GM18867 (cell line): ENCODE results near the gene DDX56.
"Not testable (repeated sequence)": the region's sequence is repeated elsewhere in the genome, so short reads cannot be mapped to it uniquely, and the experiment has no call there.

ENCODE experiments used
- ATAC-seq: cut with Tn5 transposase; IDR thresholded peaks from one replicate; pipeline ENCODE4 v1.9.1; 2021; ENCODE audit warnings: mild to moderate bottlenecking, moderate library complexity; ENCODE audit not compliant: unreplicated experiment

The DDX56 gene

DNA sequence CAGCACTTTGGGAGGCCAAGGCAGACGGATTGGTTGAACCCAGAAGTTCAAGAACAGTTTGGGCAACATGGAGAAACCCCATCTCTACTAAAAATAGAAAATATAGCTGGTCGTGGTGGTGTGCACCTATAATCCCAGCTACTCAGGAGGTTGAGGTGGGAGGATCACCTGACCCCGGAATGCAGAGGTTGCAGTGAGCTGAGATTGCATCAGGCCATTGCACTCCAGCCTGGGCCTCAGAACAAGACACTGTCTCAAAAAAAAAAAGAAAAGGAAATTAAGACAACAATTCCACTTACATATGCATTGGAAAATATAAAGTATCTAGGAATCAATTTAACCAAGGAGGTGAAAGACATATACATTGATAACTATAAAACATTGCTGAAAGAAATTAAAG is 25.5 kb upstream of the DDX56 start:
- ATAC-seq = no peak

DNA sequence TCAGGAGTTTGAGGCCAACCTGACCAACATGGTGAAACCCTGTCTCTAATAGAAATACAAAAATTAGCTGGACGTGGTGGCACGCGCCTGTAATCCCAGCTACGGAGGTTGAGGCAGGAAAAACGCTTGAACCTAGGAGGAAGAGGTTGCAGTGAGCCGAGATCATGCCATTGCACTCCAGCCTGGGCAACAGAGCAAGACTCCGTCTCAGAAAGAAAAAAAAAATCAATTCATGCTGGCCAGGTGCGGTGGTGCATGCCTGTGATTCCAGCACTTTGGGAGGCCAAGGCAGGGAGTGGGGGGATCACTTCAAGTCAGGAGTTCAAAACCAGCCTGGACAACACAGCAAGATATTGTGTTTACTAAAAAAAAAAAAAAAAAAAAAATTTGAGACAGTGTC is 23.5 kb upstream of the DDX56 start:
- not testable (repeated sequence) for ATAC-seq

DNA sequence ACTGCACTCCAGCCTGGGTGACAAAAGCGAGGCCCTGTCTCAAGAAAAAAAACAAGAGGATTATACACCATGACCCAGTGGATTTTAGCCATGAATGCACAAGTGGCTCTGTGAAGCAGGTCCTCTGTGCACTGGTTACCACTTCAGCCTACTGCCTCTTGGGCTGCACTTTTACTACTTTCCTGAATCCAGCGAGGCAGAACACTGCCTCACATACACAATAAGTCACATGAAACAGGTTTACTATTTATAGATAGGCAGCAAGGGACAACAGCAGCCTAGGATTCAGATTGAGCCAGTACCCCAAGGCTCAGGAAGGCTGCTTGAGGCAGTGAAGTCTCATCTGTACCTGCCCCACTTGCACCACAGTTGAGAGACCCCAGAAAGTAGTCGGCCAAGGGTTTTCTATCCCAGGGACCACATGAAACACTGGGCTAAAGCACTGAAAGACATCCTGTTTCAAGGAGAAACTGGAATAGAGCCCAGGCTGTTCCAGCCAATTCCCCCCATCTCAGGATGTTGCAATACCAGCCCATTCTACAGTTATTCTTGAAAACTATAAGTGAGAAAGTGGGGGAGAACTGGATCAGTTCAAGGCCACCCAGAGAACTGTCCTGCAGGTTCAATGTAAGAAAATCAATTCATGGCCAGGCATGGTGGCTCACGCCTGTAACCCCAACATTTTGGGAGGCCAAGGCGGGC is 22.4 kb upstream of the DDX56 start:
- ATAC-seq = no peak

DNA sequence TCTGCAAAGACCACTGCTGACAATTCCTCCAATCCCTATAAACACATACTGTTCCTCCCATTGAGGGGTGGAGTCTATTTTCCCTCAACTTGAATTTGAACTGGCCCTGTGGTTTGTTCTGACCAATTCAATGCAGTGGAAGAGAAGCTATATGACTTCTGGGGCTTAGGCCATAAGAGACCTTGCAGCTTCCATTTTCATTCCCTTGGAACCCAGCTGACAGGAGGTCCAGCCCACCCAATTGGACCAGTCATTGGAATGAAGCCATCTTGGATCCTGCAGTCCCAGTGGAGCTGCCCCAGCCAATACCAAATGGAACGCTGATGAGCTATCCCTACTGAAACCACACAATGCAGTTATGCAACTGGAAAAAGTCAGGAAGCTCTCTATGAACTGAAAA is 17.2 kb upstream of the DDX56 start:
- ATAC-seq = no peak

DNA sequence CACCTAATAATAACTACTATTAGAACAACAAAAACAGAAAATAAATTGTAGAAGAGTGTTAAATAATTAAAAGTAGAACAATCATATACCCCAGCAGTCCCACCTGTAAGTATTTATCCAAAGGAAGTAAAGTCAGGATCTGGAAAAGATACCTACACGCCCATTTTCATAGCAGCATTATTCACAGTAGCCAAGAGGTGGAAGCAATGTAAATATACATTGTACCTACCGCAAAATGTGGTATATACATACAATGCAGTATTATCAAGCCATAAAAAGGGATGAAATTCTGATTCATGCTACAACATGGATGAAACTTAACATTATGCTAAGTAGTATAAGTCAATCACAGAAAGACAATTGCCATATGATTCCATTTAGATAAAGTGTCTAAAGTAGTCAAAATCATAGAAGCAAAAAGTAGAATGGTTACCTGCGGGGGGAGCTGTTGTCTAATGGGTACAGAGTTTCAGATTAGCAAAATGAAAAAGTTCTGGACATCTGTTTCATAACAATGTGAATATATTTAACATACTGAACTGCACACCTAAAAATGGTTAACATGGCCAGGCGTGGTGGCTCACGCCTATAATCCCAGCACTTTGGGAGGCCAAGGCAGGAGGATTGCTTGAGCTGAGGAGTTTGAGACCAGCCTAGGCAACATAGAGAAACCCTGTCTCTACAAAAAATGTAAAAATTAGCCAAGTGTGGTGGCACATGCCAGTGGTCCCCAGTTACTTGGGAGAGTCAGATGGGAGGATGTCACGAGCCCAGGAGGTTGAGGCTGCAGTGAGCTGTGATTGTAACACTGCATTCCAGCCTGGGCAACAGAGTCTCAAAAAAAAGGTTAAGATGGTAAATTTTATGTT is 14.4 kb upstream of the DDX56 start:
- ATAC-seq = no peak

DNA sequence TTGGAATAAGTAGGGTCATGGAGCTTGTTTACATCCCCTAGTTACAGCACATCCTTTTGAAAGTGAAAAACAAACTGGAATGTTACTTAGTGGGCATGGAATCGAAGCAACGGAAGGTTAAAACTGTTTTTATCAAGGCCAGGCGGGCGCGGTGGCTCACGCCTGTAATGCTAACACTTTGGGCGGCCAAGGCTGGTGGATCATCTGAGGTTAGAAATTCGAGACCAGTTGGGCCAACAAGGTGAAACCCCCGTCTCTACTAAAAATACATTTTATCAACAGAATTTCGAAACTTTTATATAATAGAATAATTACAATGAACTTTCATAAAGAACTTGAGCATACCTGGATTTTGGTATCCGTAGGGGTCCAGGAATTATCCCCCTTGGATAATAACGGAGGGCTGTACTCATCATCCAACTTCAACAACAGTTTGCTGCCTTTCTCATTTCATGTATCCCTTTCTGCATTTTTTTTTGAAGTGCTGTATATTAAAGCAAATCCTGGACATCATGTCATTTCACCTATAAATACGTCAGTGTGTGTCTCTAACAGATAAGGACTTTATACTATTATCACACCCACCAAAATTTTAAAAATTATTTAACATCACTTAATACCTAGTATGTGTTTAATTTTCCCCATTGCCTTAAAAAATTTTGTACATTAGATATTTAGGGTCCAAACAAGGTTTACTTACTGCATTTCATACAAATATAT is 9.6 kb upstream of the DDX56 start:
- ATAC-seq = no peak

DNA sequence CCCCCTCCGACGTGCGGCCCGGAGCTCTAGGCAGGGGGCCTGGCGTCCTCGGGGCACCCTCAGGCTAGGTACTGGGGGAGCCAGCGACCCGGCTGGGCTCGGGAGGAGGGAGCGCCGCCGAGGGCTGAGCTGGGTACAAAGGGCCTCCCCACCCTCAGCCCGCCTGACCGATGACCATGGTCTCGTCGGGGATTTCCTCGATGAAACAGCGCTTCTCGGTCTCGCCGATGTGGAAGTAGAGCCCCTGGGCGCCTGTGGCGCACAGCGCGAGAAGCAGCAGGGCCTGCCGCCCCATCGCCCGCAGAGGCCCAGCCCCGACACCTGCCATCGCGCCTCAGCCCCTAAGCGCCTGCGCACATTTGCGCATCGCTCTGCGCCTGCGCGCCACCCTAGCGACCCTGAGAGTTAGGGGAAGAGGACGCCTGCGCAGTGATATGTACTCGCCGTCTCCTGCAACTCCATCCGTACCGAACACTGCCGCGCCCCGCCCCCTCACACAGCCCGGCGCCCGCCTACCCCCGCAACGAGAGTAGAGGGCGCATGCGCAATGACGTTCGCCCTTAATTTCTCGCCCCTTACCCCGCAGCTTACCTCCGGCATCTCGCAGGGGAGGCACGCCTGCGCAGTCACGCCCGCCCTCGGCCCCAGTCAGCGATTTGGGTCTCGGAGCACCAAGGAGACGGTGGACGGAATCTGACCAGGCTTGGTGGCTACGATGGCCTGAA is 8.3 kb upstream of the DDX56 start, which contains the start of gene TMED4:
Gene TMED4, minus strand, starts transcription at position 353 of the 725 bp plus-strand sequence. Its CDS starts 25 bp downstream, at position 328.
- peak; percentile 86 for ATAC-seq

DNA sequence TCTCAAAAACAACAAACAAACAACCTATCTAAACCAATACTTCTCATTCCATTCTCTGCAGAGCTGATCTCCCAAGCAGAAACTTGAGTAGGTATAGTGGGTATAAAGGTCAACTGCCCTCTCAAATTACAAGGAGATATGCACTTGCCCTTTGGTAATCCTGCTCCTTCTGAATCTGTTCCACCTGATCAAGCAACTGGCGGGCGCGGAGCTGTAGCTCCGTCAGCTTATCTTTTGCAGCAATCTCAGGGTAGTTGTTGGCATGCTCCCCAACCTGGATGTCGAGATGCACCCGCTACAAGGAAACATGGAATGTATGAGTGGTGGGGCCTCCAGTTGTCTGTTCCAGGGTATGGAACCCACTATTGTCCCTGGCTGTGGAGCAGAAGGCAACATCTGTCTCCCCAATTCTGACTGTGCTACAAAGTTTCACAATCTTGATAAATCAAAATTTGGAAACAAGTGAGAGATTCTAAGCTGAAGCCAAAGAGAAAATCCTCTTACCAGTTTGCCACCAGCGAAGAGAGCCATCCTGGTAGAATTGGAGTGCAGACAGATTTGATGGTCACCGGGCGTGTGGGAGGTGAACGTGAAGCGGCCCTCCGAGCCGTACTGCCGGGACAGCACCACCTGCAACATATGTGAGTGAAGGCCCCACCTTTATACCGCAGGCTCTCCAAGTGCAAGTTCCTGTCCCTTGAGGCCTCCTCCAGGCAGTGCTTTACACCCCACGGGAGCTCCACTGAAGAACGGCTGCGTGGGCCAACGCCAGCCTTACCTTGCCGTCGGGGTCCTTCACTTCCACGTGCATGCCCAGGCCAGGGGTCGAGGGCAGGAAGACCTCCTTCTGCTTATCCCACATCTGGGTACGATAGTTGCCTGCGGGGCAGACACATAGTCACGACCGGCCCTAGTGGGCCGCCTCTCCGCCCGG is 7.5 kb upstream of the DDX56 start:
- ATAC-seq = peak; percentile 37

DNA sequence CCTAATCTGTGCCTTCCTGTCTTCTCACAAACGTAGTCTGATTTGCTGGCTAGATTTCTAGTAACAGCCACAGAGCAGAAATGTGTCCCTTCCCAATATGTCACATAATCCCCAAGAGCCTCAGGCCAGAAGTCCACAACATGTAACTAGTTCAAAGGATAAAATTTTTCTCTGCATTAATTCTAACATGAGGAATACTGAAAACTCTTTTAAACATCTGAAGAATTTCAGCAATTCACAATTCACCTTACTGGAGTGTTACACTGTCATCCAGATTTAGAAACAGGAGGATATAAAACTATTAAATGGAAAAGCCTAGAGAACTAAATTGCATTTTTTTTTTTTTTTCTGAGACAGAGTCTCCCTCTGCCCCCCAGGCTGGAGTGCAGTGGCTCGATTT is 2.5 kb upstream of the DDX56 start:
- ATAC-seq = no peak

DNA sequence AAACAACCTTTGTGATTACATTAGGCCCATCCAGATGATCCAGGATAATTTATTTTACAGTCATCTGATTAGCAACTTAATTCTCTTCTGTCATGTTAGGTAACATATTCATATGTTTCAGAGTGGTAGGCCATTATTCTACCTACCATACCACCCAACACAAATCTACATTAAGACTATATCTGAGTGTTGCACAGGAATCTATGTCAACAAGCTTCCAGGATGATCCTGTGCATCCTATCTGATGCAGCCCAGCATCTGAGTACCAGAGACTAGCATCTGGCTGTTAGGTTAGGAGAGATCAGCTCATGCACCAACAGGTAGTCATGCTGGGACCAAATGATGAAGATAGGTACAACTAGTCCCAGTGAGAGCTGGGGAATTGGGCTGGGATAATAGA is 1.3 kb upstream of the DDX56 start:
- no peak for ATAC-seq

DNA sequence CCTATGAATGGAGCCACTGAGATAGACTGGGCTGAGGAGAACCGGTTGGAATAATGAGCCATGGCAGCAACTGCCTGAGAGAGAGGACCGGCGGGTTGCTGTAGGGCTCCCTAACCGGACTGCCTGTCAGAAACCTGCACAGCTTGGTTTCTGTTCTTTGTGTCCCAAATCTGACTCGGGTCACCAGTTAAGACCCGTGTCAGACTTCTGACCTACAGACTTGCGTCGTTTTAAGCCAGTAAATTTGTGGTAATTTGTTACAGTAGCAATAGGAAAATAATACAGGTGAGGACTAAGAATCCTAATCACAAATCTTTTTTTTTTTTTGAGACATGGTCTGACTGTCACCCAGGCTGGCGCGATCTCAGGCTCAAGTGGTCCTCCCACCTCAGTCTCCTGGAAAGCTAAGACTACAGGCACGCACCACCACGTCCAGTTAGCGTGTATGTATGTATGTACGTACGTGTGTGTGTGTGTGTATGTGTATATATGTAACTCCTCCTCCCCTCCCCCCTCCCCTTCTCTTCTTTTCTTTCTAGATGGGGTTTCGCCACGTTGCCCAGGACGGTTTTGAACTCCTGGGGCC is 672 bp upstream of the DDX56 start:
- ATAC-seq = no peak

DNA sequence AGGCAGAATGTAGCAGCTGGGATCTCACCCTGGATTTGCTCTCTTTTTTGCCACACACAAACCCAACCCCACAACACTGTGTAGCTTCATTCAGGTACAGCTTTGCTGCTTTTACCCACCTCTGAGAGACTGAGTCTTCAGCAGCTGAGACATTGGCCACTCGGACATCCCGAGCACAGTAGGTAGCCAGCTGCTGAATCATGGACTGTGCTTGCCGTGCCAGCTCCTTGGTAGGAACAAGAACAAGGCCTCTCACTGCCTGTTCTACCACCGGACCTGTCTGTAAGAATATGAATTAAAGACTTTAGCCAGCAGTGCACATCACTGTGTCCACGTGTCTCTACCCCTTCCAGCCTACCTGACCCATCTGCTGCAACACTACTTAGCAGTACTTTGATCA is 937 bp downstream of the DDX56 start:
- no peak for ATAC-seq

DNA sequence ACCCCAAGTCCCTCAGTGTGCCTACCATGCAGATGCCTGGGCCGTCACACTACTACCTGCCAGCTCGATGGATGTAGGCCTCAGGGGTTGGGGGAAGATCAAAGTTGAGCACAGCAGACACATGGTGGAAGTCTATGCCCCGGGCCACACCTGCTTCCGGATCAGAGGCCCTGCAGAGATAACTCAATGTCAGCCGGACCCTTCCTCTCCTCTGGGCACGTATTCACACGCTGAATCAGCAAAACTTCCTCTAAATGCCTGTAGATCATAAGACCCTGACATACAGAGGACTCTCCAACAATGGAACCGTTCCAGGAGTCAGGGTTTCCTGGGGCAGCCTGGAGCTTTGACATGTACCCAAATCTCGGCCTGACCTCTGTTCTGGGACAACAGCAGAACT is 3.7 kb downstream of the DDX56 start:
- ATAC-seq = no peak

DNA sequence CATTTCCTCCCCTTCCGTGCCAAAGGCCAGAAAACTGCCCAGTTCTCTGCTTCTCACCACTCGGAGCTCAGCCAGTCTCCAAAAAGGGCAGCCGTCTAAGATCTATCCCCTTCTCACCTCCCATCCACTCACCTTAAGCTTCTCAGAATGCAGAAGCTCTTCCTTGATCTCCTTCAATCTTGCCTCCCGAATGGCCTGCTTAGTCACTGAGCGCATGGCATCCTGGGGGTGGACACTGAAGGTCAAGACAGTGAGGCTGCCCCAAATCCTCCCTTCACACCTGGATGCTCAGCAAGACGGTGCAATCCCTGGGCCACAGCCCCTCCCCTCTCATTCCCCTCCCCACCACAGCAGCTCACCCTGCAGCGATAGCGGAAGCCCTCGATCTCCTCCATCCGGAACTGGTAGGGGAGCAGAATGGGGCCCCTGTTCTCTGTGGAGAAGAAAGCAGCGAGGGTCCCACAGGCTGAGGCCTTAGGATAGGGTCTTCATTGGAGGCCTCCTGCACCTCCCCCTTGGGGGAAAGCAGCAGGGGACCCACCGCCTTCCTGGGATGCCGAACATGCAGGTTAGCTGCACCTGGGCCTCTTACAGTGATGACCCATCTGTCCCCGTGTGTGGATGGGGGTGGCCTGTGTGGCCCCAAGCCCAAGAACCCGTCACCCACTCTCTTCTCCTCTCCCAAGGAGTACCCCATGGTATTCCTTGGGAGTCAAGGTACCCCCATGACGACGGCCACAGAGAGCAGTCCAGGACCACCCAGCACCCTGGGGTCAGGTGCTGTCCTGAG is 4.7 kb downstream of the DDX56 start:
- ATAC-seq = no peak

DNA sequence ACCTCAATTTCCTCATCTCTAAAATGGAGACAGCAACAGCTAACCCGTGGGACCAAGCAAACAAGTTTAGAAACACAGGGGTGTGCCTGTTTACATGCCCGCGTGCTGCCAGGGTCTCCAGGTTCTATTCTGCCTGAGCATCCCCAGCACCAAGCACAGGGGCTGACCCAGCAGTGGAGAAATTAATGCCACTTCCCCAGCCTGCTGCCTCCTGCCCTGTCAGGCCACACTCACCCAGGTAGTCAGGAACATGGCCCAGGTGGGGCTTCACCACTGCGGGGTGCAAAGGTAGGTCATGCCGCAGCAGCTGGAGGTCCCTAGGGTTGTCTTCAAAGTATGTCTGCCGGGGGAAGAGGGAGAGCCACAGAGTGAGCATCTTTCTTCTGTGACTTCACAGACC is 5.8 kb downstream of the DDX56 start:
- no peak for ATAC-seq

DNA sequence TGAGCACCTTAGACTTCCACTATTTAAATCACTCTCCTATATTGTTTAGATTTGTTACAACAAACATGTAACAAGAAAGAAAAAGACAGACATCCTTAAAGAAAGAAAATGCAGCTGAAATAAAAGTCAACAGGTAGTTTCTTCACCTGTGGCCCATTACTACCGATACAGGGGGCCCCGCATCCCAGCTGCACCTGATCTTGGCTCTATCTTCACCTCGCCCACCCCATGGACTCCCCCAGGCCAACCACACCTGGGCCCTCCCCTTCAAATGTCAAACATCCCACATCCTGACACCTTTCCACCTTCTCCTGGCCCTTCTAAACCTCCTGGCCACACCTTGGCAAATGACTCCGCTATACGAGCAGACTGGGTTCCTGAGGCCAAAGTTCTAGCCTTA is 7.0 kb downstream of the DDX56 start:
- no peak for ATAC-seq

DNA sequence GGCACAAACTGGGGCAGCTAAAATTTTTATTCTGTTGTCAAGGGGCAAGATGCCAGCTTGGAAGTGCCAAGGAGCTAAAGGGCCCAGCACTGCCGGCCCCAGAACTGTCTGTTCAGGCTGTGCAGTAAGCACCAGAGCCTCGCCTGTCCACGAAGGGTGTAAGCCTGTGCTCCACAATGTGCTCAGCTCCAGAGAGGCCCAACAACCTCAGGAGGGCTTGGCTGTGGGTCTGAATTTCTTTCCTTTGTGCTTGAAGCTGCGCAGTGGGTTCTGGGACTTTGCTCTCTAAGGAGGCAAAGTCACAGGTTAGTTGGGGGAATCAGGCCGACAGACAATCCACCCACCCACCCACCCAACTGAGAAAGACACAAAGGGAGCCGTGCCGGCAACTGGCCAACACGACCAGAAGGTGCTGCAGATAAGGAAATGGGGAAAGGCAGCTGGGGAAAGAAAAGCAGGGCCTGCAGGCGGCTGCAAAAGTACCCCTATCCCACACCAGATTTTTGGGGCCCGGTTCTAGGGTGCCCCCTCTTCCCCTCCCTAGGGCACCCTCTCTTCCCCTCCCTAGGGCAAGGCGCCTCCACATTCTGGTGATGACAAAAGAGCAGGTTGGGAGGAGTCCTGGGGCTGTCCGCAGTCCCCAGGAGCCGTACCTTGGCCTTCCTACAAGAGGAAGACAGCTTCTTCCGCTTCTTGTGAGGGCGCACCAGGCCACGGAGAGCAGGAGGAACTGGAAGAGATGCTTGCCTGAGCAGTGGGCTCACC is 7.7 kb downstream of the DDX56 start:
- ATAC-seq = peak; percentile 41
